Fibroblast of lung (primary cell): Measurements from ENCODE around the gene MRPL48. TPM values are rescaled to one million over a fixed set of nuclear protein-coding genes. Genes with fewer than 3 reads are reported as not detected.

Experiments
- DNase-seq, 2 donors: peaks; one replicate each; pipeline versions ENCODE4 v3.0.0 to v3.0.0-alpha.2; 2010; ENCODE audit warnings: low read depth in 2 of 2
- H2AFZ ChIP-seq: 2 replicates; pipeline ENCODE4 v1.5.1; 2012; ENCODE audit warnings: low read length, control low read depth, inconsistent platforms
- H3K27ac ChIP-seq: 2 replicates; pipeline ENCODE4 v1.5.1; 2011; ENCODE audit warnings: low read length, control low read depth; ENCODE audit not compliant: insufficient read depth
- H3K27me3 ChIP-seq: 2 replicates; pipeline ENCODE4 v1.5.1; 2011; ENCODE audit warnings: mild to moderate bottlenecking, low read length; ENCODE audit not compliant: control insufficient read depth, insufficient read depth
- H3K36me3 ChIP-seq: 2 replicates; pipeline ENCODE4 v1.5.1; 2011; ENCODE audit warnings: low read length; ENCODE audit not compliant: control insufficient read depth, insufficient read depth
- H3K4me1 ChIP-seq: 2 replicates; pipeline ENCODE4 v1.5.1; 2011; ENCODE audit warnings: low read length; ENCODE audit not compliant: control insufficient read depth, insufficient read depth; ENCODE audit errors: extremely low read depth
- H3K4me2 ChIP-seq: 2 replicates; pipeline ENCODE4 v1.5.1; 2011; ENCODE audit warnings: low read length, control low read depth; ENCODE audit not compliant: insufficient read depth; ENCODE audit errors: extremely low read depth
- H3K4me3 ChIP-seq, 4 experiments: fragments of 200-600 bp in 1 of 4; sonication (generic) in 1 of 4; replicated peaks in 1 of 4; 2 replicates each; pipeline ENCODE4 v1.5.1; 2011 to 2016; ENCODE audit warnings: low read length in 4 of 4, low read depth in 3 of 4, mild to moderate bottlenecking in 3 of 4, control low read depth in 2 of 4, inconsistent platforms in 1 of 4, mixed read lengths in 1 of 4; ENCODE audit not compliant: insufficient read depth in 1 of 4; ENCODE audit errors: control extremely low read depth in 1 of 4
- H3K79me2 ChIP-seq: 2 replicates; pipeline ENCODE4 v1.5.1; 2012; ENCODE audit warnings: mild to moderate bottlenecking, low read length, inconsistent platforms; ENCODE audit not compliant: control insufficient read depth, insufficient read depth
- H3K9ac ChIP-seq: 2 replicates; pipeline ENCODE4 v1.5.1; 2011; ENCODE audit warnings: mild to moderate bottlenecking, low read length, control low read depth; ENCODE audit not compliant: insufficient read depth
- H3K9me3 ChIP-seq: 2 replicates; pipeline ENCODE4 v1.5.1; 2012; ENCODE audit warnings: low read depth, low read length; ENCODE audit not compliant: control insufficient read depth, insufficient read depth
- H4K20me1 ChIP-seq: 2 replicates; pipeline ENCODE4 v1.5.1; 2011; ENCODE audit warnings: low read length; ENCODE audit not compliant: control insufficient read depth, insufficient read depth; ENCODE audit errors: extremely low read depth
- CTCF ChIP-seq, 2 donors: IDR thresholded peaks in 1 of 2; conservative IDR thresholded peaks in 1 of 2; 1 replicate in 1 of 2; 2 replicates in 1 of 2; pipeline ENCODE4 v1.5.1; 2011 to 2012; ENCODE audit warnings: low read length in 2 of 2, control low read depth in 1 of 2, inconsistent platforms in 1 of 2, low read depth in 1 of 2, mild to moderate bottlenecking in 1 of 2
- EZH2 ChIP-seq: IDR thresholded peaks from 2 replicates; pipeline ENCODE4 v1.5.1; 2012; ENCODE audit warnings: low read length, control low read depth, mild to moderate bottlenecking; ENCODE audit errors: missing control alignments
- polyA plus RNA-seq, 2 donors: library from polyadenylated mRNA; depleted of rRNA in 1 of 2; stranded (reverse) in 1 of 2; unstranded in 1 of 2; fragments of >200 nt; gene quantifications; 2 replicates each; pipeline ENCODE4 v1.2.1, GENCODE V29; 2011 to 2012; ENCODE audit warnings: missing spikeins in 1 of 2
- total RNA-seq: library from RNA; depleted of rRNA; stranded (reverse); fragments of >200 nt; gene quantifications from 2 replicates; pipeline ENCODE4 v1.2.1, GENCODE V29; 2014

The MRPL48 gene
- total and polyA plus RNA-seq, 2 donors (not counting 1 experiment from before 2014, with no cell fraction given), result 32.9 to 46.2 TPM

- Histone ChIP-seq H2AFZ (no peak overlapping the region), H3K4me1 (peaks cover 10% of the 10 kb centered on the region), H3K4me2 (no peak overlapping the region), H3K36me3 (peaks cover 12% of the 10 kb centered on the region), H3K9ac (no peak overlapping the region), H4K20me1 (no peaks in the 10 kb centered on the region), H3K9me3 (no peaks in the 10 kb centered on the region), H3K27ac (no peak overlapping the region), H3K27me3 (no peaks in the 10 kb centered on the region), H3K79me2 (peaks cover 27% of the 10 kb centered on the region), H3K4me3 (no peak overlapping the region)
- no peak for DNase-seq
- TF ChIP-seq CTCF (conservative IDR thresholded peaks at IDR 0.05 in 1 of 2, IDR thresholded peaks at IDR 0.05 in 1 of 2; ENCODE audit: low read depth in 1 of 2, low read length in 2 of 2) (no peak), EZH2 (no peak)
Measured at GRCh38 chr11:73872749-73873357, 85.2 kb downstream of the MRPL48 start.

DNA sequence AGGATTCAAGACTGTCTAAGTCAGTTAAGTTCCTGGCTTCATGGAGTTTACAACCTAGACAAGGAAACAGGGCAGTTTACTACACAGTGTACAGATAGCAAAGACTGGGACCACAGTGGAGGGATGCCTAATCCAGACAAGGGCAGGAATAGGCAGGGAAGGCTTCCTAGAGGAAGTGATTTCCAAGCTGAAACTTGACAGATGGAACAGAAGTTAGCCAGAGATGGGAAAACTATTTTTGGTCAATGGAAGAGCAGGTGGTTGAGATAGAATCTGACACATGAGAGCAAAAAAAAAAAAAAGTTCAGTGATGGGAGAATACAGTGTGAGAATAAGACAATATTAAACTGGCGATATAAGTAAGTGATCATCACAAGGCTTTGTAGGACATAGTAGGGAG, 87.7 kb downstream of the MRPL48 start:
- Histone ChIP-seq H3K9ac (no peak overlapping the region), H3K4me1 (peaks cover 6% of the 10 kb centered on the region), H3K36me3 (peaks cover 12% of the 10 kb centered on the region), H3K79me2 (peaks cover 30% of the 10 kb centered on the region), H3K27ac (peak overlapping the region; percentile 86), H3K9me3 (no peaks in the 10 kb centered on the region), H3K27me3 (no peaks in the 10 kb centered on the region), H4K20me1 (no peaks in the 10 kb centered on the region), H2AFZ (no peak overlapping the region), H3K4me2 (peak overlapping the region; percentile 90), H3K4me3 (peak overlapping the region; percentile 47 to 99 (median 83))
- no peak for DNase-seq
- TF ChIP-seq CTCF (conservative IDR thresholded peaks at IDR 0.05 in 1 of 2, IDR thresholded peaks at IDR 0.05 in 1 of 2; ENCODE audit: low read depth in 1 of 2, low read length in 2 of 2), result no peak
- no peak for TF ChIP-seq EZH2

- Histone ChIP-seq H3K79me2 (peaks cover 30% of the 10 kb centered on the region), H3K27ac (peak overlapping the region; percentile 86)
- no peak for DNase-seq
Measured at GRCh38 chr11:73875840-73876239, 88.2 kb downstream of the MRPL48 start.

More at GRCh38 chr11:73875840-73876239, 88.2 kb downstream of the MRPL48 start:
- peaks cover 6% of the 10 kb centered on the region for H3K4me1 ChIP-seq
- H3K4me2 ChIP-seq, result peak overlapping the region; percentile 90
- peaks cover 12% of the 10 kb centered on the region for H3K36me3 ChIP-seq
- no peaks in the 10 kb centered on the region for H3K27me3 ChIP-seq
- TF ChIP-seq CTCF (conservative IDR thresholded peaks at IDR 0.05 in 1 of 2, IDR thresholded peaks at IDR 0.05 in 1 of 2; ENCODE audit: low read depth in 1 of 2, low read length in 2 of 2) (no peak), EZH2 (no peak)
- H3K9ac ChIP-seq, result peak overlapping the region; percentile 74
- H2AFZ ChIP-seq, result no peak overlapping the region
- H4K20me1 ChIP-seq, result no peaks in the 10 kb centered on the region
- no peaks in the 10 kb centered on the region for H3K9me3 ChIP-seq
- H3K4me3 ChIP-seq, result peak overlapping the region; percentile 47 to 99 (median 83)
